GM19324 (cell line): ENCODE data around the gene TLDC2.
"Not testable (repeated sequence)": the region's sequence is repeated elsewhere in the genome, so short reads cannot be mapped to it uniquely, and the experiment has no call there.

ENCODE experiments used
- ATAC-seq: cut with Tn5 transposase; IDR thresholded peaks from one replicate; pipeline ENCODE4 v1.9.1; 2021; ENCODE audit warnings: mild to moderate bottlenecking, moderate library complexity; ENCODE audit not compliant: unreplicated experiment, low FRiP score

The TLDC2 gene

DNA sequence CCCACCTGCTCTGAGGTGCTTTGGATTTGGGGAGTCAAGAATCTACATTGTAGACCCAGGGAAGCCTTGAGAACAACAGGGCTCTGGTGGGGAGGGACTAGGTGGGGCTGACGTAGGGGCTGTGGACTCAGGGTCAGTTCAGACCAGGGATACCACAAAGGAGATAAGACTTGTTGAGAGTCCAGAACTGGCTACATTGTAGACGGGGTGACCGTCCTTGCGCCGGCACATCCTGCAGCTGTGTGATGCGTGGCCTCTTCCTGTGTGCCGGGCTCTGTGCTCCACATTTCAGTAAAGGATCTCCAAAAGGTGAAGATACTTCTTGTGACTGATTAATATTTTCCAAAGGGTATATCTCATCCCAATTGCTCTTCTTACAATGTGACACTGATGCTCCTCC, 9.8 kb upstream of the TLDC2 start:
- ATAC-seq, result no peak

GRCh38 chr20:36866681-36867495, 9.1 kb upstream of the TLDC2 start:
- ATAC-seq, result no peak

DNA sequence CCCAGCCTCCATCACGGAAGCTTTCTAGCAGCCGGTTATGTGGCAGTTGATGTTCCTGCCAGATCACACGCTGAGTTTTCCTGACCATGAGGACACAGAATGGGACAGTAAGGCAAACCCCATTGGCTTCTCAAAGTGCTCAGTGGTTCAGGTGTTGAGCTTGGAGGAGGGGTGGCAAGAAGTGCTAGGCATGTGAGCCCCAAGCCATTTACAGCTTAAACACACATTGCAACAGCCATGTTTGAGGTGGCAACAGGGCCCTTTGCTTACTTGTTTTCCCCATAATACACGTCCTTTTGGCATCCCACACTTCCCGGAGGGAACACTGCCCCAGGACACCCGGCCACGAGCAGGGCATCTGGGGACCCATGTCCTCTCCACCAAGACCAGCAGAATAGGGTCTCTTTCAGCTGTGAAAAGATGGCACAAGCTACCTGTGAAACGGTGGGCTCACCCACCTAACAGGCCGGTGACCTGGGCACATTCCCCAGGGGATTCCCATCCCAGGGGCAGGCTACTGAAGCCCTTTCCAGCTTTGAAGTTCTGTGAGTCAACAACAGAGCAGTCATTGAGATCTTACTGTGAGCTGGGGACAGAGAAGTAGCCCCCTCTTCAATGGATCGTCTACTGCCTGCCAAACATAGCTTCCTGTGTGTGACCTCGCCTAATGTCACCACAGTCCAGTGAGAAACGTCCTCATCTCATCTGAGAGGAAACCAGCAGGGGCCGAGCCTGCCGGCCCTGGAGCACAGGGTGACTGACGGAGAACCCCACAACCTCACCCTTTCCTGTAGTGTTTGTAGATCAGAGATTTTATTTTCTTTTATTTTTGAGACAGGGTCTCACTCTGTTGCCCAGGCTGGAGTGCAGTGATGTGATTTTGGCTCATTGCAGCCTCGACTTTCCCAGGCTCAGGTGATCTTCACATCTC, 4.0 kb upstream of the TLDC2 start:
- no peak for ATAC-seq

- ATAC-seq, result no peak
These were observed 3.1 kb upstream of the TLDC2 start for GRCh38 chr20:36872852-36873251.

DNA sequence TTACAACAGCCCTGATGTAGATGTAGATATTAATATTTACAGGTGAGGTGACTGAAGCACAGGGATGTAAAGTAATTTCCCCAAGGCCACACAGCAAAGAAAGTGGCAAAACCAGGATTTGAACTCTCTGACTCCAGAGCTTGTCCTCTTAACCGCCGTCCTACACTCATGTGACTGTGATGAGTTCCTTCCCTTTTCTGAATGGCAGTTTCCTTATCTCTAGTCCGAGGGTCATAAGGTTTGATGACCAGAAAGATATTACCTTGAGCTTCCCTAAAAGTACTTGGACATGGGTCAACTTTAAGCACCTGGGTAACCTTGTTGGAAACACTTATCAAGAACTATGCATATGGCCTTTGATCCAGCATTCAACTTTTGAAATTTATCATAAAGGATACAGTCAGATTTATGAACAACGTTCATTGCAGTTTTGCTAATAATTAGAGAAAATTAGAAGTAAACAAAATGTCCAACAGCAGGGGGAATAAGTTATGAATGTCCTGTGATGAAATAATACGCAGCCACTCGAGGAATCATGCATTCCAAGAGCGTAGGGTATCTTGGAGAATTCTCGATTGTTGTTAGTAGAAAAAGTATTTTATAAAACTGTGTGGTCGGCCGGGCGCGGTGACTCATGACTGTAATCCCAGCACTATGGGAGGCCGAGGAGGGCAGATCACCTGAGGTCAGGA, 2.3 kb upstream of the TLDC2 start:
- ATAC-seq, result no peak

DNA sequence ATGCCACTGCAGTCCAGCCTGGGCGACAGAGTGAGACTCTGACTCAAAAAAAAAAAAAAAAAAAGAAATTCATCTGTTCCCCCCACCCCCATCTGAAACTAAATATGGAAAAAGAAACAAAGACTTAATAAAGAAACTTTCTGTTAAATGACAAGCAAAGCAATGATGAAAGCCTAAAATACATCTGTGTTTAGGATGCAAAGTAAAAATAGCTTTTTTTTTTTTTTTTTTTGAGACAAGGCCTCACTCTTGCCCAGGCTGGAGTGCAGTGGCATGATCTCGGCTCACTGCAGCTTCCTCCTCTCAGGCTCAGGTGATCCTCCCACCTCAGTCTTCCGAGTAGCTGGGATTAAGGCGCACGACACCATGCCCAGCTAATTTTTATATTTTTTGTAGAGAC, 845 bp upstream of the TLDC2 start:
- not testable (repeated sequence) for ATAC-seq

GRCh38 chr20:36876473-36876833, 515 bp downstream of the TLDC2 start:
- ATAC-seq, result no peak

DNA sequence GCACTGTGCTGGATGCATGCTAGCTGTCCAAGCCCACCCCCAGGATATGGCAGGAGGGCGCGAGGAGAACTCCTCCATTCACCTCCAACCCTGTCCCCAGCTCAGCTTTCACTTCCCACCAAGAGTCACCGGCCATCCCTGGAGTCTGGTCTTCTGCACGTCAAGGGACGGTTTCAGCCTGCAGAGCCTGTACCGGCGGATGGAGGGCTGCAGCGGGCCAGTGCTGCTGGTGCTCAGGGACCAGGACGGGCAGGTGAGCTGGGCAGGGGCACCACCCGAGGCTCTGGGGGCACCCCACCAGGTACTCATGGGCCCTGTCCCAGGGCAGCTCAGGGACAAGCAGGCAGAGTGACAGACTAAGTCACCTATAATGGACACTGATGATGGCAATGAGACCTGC, 3.0 kb downstream of the TLDC2 start:
- no peak for ATAC-seq

- ATAC-seq, result no peak
These were observed 4.9 kb downstream of the TLDC2 start for GRCh38 chr20:36880741-36881250.

DNA sequence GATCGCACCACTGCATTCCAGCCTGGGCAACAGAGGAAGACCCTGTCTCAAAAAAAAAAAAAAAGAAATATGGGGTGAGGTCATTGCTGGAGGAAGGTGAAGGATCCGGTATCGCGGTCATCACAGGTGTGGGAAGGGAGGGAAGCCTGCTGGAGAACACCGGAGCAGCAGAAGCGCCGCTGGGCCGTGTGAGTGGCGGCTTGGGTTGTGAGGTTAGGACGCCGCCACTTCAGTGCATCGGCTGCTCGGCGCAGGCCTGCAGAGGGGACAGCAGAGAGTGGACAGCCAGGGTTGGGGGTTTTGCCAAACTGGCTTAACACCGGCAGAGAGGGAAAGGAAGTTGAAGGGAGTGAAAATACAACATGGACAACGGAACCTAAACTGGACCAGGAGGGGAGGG, 5.4 kb downstream of the TLDC2 start:
- ATAC-seq, result no peak

DNA sequence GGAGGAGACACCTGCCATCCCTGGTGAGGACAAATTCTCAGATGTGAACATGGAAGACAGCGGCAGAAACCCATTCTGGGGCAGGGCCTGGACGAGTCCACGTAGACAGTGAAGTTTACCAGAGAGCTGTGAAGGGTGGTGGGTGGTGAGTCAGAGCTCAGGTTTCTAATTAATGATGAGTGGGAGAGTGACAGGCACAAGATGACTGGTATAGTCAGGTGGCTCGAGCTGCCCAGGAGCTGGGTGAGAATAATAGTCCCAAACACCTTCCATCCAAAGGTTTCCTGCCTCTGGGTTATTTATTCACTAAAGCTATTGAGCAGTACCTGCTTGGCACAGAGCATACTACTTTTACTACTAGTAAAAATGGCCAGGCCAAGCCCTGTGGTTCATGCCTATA, 6.0 kb downstream of the TLDC2 start:
- ATAC-seq, result no peak

DNA sequence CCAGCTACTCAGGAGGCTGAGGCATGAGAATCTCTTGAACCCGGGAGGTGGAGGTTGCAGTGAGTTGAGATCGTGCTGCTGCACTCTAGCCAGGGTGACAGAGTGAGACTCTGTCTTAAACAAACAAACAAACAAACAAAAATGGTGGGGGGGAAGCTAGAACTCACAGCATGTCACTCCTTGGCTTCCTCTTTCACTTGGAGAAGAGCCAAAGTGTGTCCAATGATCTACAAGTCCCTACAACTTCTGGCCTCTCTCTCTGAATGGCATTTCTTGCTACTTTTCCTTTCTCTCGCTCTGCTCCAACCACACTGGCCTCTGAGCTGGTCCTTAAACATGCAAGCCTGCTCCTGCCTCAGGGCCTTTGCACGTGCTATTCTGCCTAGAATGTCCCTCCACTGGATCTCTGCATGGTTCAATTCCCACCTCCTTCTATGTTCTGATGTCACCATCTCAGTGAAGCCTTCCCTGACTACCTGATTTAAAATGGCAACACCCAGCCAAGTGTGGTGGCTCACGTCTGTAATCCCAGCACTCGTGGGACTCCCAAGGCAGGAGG, 8.1 kb downstream of the TLDC2 start:
- no peak for ATAC-seq

GRCh38 chr20:36885356-36885755, 9.4 kb downstream of the TLDC2 start:
- ATAC-seq, result no peak

- peak; percentile 45 for ATAC-seq
These were observed 11.2 kb downstream of the TLDC2 start for GRCh38 chr20:36886859-36887751.

- no peak for ATAC-seq
These were observed 11.8 kb downstream of the TLDC2 start for GRCh38 chr20:36887752-36888090.

DNA sequence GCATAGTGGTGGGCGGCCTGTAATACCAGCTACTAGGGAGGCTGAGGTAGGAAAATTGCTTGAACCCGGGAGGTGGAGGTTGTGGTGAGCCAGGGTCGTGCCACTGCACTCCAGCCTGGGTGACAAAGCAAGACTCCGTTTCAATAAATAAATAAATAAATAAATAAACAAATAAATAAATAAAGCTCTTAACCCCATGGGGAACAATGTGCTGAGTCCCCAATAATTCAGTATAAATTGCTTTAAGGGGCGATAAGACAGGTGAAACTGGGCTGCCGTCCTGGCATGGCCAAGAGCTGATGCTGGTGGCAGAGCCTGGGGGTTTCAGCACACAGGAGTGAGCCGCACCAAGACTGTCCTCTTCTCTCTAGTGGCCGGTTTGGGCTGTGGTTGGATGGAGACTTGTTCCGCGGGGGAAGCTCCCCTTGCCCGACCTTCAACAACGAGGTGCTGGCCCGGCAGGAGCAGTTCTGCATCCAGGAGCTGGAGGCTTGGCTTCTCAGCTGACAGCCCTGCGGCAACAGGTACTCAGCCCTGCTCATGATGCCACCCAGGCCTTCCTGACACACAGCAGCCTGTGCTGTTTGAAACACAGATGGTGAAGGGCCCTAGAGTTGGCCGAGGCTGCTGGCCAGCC, 13.1 kb downstream of the TLDC2 start:
- no peak for ATAC-seq

GRCh38 chr20:36890586-36890985, 14.6 kb downstream of the TLDC2 start:
- ATAC-seq, result no peak

DNA sequence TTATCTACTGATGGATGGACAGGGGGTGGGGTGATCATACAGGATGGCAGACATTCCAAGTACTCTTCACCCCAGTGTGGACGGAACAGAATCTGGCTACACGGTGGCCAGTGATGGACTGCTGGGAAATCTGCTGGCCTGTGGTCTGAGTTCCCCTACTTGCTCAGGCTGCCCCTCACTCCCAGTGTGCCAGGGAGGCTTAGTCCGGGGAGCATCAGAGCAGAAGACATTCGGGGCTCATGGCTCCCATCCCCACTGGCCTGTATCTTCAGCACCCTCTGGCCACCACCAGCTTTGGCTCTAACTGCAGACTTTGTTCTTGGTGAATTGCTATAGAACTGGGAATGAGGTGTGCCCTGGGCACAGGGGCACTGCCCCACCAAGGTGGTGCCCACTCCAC, 15.3 kb downstream of the TLDC2 start:
- no peak for ATAC-seq

GRCh38 chr20:36893801-36894200, 17.9 kb downstream of the TLDC2 start:
- no peak for ATAC-seq
